PC-3 (cell line): ENCODE measurements around the gene MAP3K9. TPM values are rescaled to one million over a fixed set of nuclear protein-coding genes. Genes with fewer than 3 reads are reported as not detected.

Experiments used
- ATAC-seq: fragments of 200-7000 bp; cut with Tn5 transposase; 2 replicates; pipeline ENCODE4 v1.9.1; 2020; ENCODE audit warnings: mild to moderate bottlenecking, moderate library complexity
- BruUV-seq: library from RNA; stranded (reverse); fragments of 400-500 nt; replicated peaks from 2 replicates; lab custom pipeline; 2021; lab: Mats Ljungman, UMichigan
- CTCF ChIA-PET: fragments of 300-600 bp; sonication (Branson Sonifier 250); formaldehyde crosslinking; loops from one replicate; lab custom pipeline; 2022; ENCODE audit warnings: antibody characterized with exemption; lab: Charles Lee
- POLR2A ChIA-PET: fragments of 300-600 bp; sonication (Branson Sonifier 250); formaldehyde crosslinking; loops from one replicate; lab custom pipeline; 2022; ENCODE audit warnings: antibody characterized with exemption; ENCODE audit not compliant: unreplicated experiment; lab: Charles Lee
- DNase-seq: peaks from one replicate; pipeline ENCODE4 v3.0.0-alpha.2; 2015
- H2AFZ ChIP-seq: fragments of 300-600 bp; sonication (generic); 2 replicates; pipeline ENCODE4 v1.6.0; 2016; ENCODE audit warnings: antibody characterized with exemption, low read length
- H3F3A ChIP-seq: fragments of 300-600 bp; sonication (generic); one replicate; pipeline ENCODE4 v1.6.0; 2017; ENCODE audit warnings: antibody characterized with exemption, low read length, control low read depth, mild to moderate bottlenecking; ENCODE audit not compliant: unreplicated experiment
- H3K27ac ChIP-seq: fragments of 300-600 bp; sonication (generic); 2 replicates; pipeline ENCODE4 v1.5.1; 2016; ENCODE audit warnings: mild to moderate bottlenecking, low read length
- H3K27me3 ChIP-seq: fragments of 300-600 bp; sonication (generic); 2 replicates; pipeline ENCODE4 v1.6.1; 2016; ENCODE audit warnings: low read length, mixed read lengths
- H3K36me3 ChIP-seq: fragments of 300-600 bp; sonication (generic); 2 replicates; pipeline ENCODE4 v1.6.1; 2016; ENCODE audit warnings: low read depth, mixed run types, low read length, mixed read lengths
- H3K4me1 ChIP-seq: fragments of 300-600 bp; sonication (generic); 2 replicates; pipeline ENCODE4 v1.5.1; 2016; ENCODE audit warnings: low read length; ENCODE audit not compliant: insufficient read depth
- H3K4me2 ChIP-seq: fragments of 300-600 bp; sonication (generic); 2 replicates; pipeline ENCODE4 v1.6.0; 2016; ENCODE audit warnings: low read length
- H3K4me3 ChIP-seq: fragments of 300-600 bp; sonication (generic); 2 replicates; pipeline ENCODE4 v1.5.1; 2016; ENCODE audit warnings: mild to moderate bottlenecking, low read length, mixed read lengths
- H3K79me2 ChIP-seq: fragments of 300-600 bp; sonication (generic); 2 replicates; pipeline ENCODE4 v1.6.1; 2017; ENCODE audit warnings: low read length, mixed read lengths
- H3K9ac ChIP-seq: fragments of 300-600 bp; sonication (generic); 2 replicates; pipeline ENCODE4 v1.6.0; 2016; ENCODE audit warnings: mild to moderate bottlenecking, low read length
- H3K9me2 ChIP-seq: fragments of 300-600 bp; sonication (generic); replicated peaks from 2 replicates; pipeline ENCODE4 v1.6.1; 2016; ENCODE audit warnings: mixed run types, low read length, mixed read lengths
- H3K9me3 ChIP-seq: fragments of 300-600 bp; sonication (generic); 2 replicates; pipeline ENCODE4 v1.6.1; 2016; ENCODE audit warnings: low read length, mixed read lengths
- H4K20me1 ChIP-seq: fragments of 300-600 bp; sonication (generic); 2 replicates; pipeline ENCODE4 v1.6.1; 2016; ENCODE audit warnings: low read length, mixed read lengths
- CTCF ChIP-seq: fragments of 300-600 bp; sonication (generic); conservative IDR thresholded peaks from 2 replicates; pipeline ENCODE4 v1.5.1; 2017; ENCODE audit warnings: antibody characterized with exemption, low read depth, mild to moderate bottlenecking, low read length
- EZH2 ChIP-seq: fragments of 300-600 bp; sonication (generic); IDR thresholded peaks from one replicate; pipeline ENCODE4 v1.6.1; 2017; ENCODE audit warnings: antibody characterized with exemption, mild to moderate bottlenecking, low read length; ENCODE audit not compliant: unreplicated experiment
- EZH2phosphoT487 ChIP-seq: fragments of 300-600 bp; sonication (generic); IDR thresholded peaks from 2 replicates; pipeline ENCODE4 v1.6.1; 2018; ENCODE audit warnings: mild to moderate bottlenecking, antibody characterized with exemption, low read length, borderline replicate concordance
- intact Hi-C: fragments of 100-400 bp; cut with micrococcal nuclease; formaldehyde crosslinking; loops from 2 replicates; pipeline ENCODE4 v1.9.0; 2023
- total RNA-seq: library from RNA; depleted of rRNA; stranded (reverse); fragments of >200 nt; gene quantifications from 2 replicates; pipeline ENCODE4 v1.2.3, GENCODE V29; 2014

The MAP3K9 gene
- total RNA-seq, 1 experiment from 2014 or later = 13.4 TPM

- Histone ChIP-seq H3K4me1 (peaks cover 1% of the 10 kb centered on the region), H3K36me3 (peaks cover 43% of the 10 kb centered on the region)
- no peak for ATAC-seq
Measured at GRCh38 chr14:70796551-70796950, 12.8 kb downstream of the MAP3K9 start.

GRCh38 chr14:70794294-70794693 lies 15.0 kb downstream of the MAP3K9 start:
- intact Hi-C loops = no loop called here
- CTCF ChIA-PET = no interaction called here
- H3K4me2 ChIP-seq = no peak overlapping the region

More at GRCh38 chr14:70796551-70796950, 12.8 kb downstream of the MAP3K9 start:
- no TSS peak for BruUV-seq
- Histone ChIP-seq H3K79me2 (peaks cover 77% of the 10 kb centered on the region), H3K4me2 (no peak overlapping the region), H3K9me3 (no peaks in the 10 kb centered on the region), H3F3A (no peaks in the 10 kb centered on the region), H3K9me2 (no peaks in the 10 kb centered on the region), H3K9ac (no peak overlapping the region), H3K27ac (no peak overlapping the region), H4K20me1 (peaks cover 7% of the 10 kb centered on the region; the same call in 1 of the 2 replicates), H3K4me3 (no peak overlapping the region), H3K27me3 (no peaks in the 10 kb centered on the region), H2AFZ (no peak overlapping the region)
- TF ChIP-seq EZH2 (no peak), CTCF (no peak), EZH2phosphoT487 (no peak)
- intact Hi-C loops = no loop called here
- POLR2A ChIA-PET = no interaction called here
- no peak for DNase-seq
- CTCF ChIA-PET = no interaction called here

More at GRCh38 chr14:70794294-70794693, 15.0 kb downstream of the MAP3K9 start:
- Histone ChIP-seq H3K9ac (no peak overlapping the region), H3K4me1 (peaks cover 8% of the 10 kb centered on the region), H3K27me3 (no peaks in the 10 kb centered on the region), H4K20me1 (no peaks in the 10 kb centered on the region; the same call in 1 of the 2 replicates), H3K4me3 (no peak overlapping the region), H3K9me2 (no peaks in the 10 kb centered on the region), H3K27ac (no peak overlapping the region), H3K79me2 (peaks cover 76% of the 10 kb centered on the region), H3F3A (no peaks in the 10 kb centered on the region), H3K9me3 (no peaks in the 10 kb centered on the region), H2AFZ (no peak overlapping the region), H3K36me3 (peaks cover 27% of the 10 kb centered on the region)
- no peak for TF ChIP-seq EZH2
- no peak for TF ChIP-seq EZH2phosphoT487
- no peak for TF ChIP-seq CTCF
- DNase-seq = no peak
- no TSS peak for BruUV-seq
- POLR2A ChIA-PET = no interaction called here
- no peak for ATAC-seq
